Liver (tissue), 3 donors: ENCODE results near the gene DIS3L2.

Experiments used
- CTCF ChIP-seq: fragments of 150-350 bp; IDR thresholded peaks from 2 replicates; pipeline ENCODE4 v1.5.1; 2017; ENCODE audit warnings: improper control_type of control experiment, low read depth, low read length; ENCODE audit not compliant: missing input control
- EGR1 ChIP-seq, 2 donors: IDR thresholded peaks; 2 replicates each; pipeline ENCODE4 v1.6.1; 2016 to 2018; ENCODE audit warnings: antibody characterized with exemption in 2 of 2, low read depth in 2 of 2
- FOXA1 ChIP-seq: IDR thresholded peaks from 2 replicates; pipeline ENCODE4 v1.6.1; 2016; ENCODE audit warnings: antibody characterized with exemption
- GABPA ChIP-seq, 2 donors: IDR thresholded peaks in 1 of 2; conservative IDR thresholded peaks in 1 of 2; 2 replicates each; pipeline ENCODE4 v1.6.1; 2016; ENCODE audit warnings: antibody characterized with exemption in 2 of 2, mild to moderate bottlenecking in 1 of 2, moderate library complexity in 1 of 2
- JUND ChIP-seq, 2 donors: IDR thresholded peaks; 2 replicates each; pipeline ENCODE4 v1.6.1; 2016; ENCODE audit warnings: antibody characterized with exemption in 2 of 2
- MAX ChIP-seq: IDR thresholded peaks from 2 replicates; pipeline ENCODE4 v1.6.1; 2016; ENCODE audit warnings: antibody characterized with exemption
- RAD21 ChIP-seq, 2 donors: IDR thresholded peaks; 2 replicates each; pipeline ENCODE4 v1.6.1; 2016; ENCODE audit warnings: antibody characterized with exemption in 2 of 2, mild to moderate bottlenecking in 2 of 2
- REST ChIP-seq: IDR thresholded peaks from 2 replicates; pipeline ENCODE4 v1.6.1; 2016; ENCODE audit warnings: antibody characterized with exemption, mild to moderate bottlenecking
- RXRA ChIP-seq, 2 donors: IDR thresholded peaks; 2 replicates each; pipeline ENCODE4 v1.6.1; 2017 to 2018; ENCODE audit warnings: antibody characterized with exemption in 2 of 2, mild to moderate bottlenecking in 1 of 2
- TAF1 ChIP-seq: conservative IDR thresholded peaks from 2 replicates; pipeline ENCODE4 v1.6.1; 2016; ENCODE audit warnings: antibody characterized with exemption, mild to moderate bottlenecking
- YY1 ChIP-seq: IDR thresholded peaks from 2 replicates; pipeline ENCODE4 v1.6.1; 2016; ENCODE audit warnings: antibody characterized with exemption, mild to moderate bottlenecking
- ZBTB33 ChIP-seq: IDR thresholded peaks from 2 replicates; pipeline ENCODE4 v1.6.1; 2016; ENCODE audit warnings: antibody characterized with exemption
- donor health status: healthy.
- donor health status: healthy.

GRCh38 chr2:232318169-232318855 is 356.8 kb downstream of the DIS3L2 start:
- no peak for TF ChIP-seq TAF1
- TF ChIP-seq CTCF = no peak
- TF ChIP-seq YY1 = no peak
- TF ChIP-seq EGR1 (IDR thresholded peaks at IDR 0.05; ENCODE audit: low read depth in 2 of 2) = no peak
- TF ChIP-seq MAX = no peak
- no peak for TF ChIP-seq ZBTB33
- TF ChIP-seq JUND (IDR thresholded peaks at IDR 0.05) = no peak
- TF ChIP-seq RAD21 (IDR thresholded peaks at IDR 0.05) = no peak
- no peak for TF ChIP-seq RXRA (IDR thresholded peaks at IDR 0.05)
- TF ChIP-seq GABPA (IDR thresholded peaks at IDR 0.05 in 1 of 2, conservative IDR thresholded peaks at IDR 0.05 in 1 of 2) = no peak
- no peak for TF ChIP-seq FOXA1
- TF ChIP-seq REST = no peak
